Loucy (cell line): ENCODE data around the gene THOC6.

Experiments
- H2AFZ ChIP-seq: fragments of 200-600 bp; sonication (generic); 2 replicates; pipeline ENCODE4 v1.6.0; 2016; ENCODE audit warnings: antibody characterized with exemption, mild to moderate bottlenecking, low read length, moderate library complexity
- H3F3A ChIP-seq: fragments of 200-600 bp; 2 replicates; pipeline ENCODE4 v1.6.0; 2016; ENCODE audit warnings: antibody characterized with exemption, low read depth, mild to moderate bottlenecking
- H3K27me3 ChIP-seq: fragments of 200-600 bp; sonication (generic); 2 replicates; pipeline ENCODE4 v1.6.1; 2014; ENCODE audit warnings: low read length, mild to moderate bottlenecking; ENCODE audit not compliant: insufficient read depth, poor library complexity, severe bottlenecking
- H3K36me3 ChIP-seq: fragments of 200-600 bp; sonication (generic); 2 replicates; pipeline ENCODE4 v1.6.1; 2016; ENCODE audit warnings: low read length; ENCODE audit not compliant: insufficient read depth
- H3K4me1 ChIP-seq: fragments of 200-600 bp; sonication (generic); 2 replicates; pipeline ENCODE4 v1.5.1; 2014; ENCODE audit warnings: low read length, mild to moderate bottlenecking; ENCODE audit not compliant: insufficient read depth, poor library complexity, severe bottlenecking
- H3K4me2 ChIP-seq: fragments of 200-600 bp; sonication (generic); 2 replicates; pipeline ENCODE4 v1.6.0; 2014; ENCODE audit warnings: antibody characterized with exemption, low read length, low read depth, mild to moderate bottlenecking; ENCODE audit not compliant: poor library complexity, severe bottlenecking
- H3K4me3 ChIP-seq: fragments of 200-600 bp; sonication (generic); 2 replicates; pipeline ENCODE4 v1.5.1; 2014; ENCODE audit warnings: low read length, mild to moderate bottlenecking, mixed read lengths; ENCODE audit not compliant: poor library complexity, severe bottlenecking
- H3K79me2 ChIP-seq: fragments of 200-600 bp; sonication (generic); 2 replicates; pipeline ENCODE4 v1.6.1; 2014; ENCODE audit warnings: low read length; ENCODE audit not compliant: insufficient read depth
- H3K9ac ChIP-seq: fragments of 200-600 bp; sonication (generic); 2 replicates; pipeline ENCODE4 v1.6.0; 2014; ENCODE audit warnings: mild to moderate bottlenecking, low read depth, low read length, moderate library complexity; ENCODE audit not compliant: poor library complexity, severe bottlenecking
- H3K9me2 ChIP-seq: fragments of 200-600 bp; sonication (generic); replicated peaks from 2 replicates; pipeline ENCODE4 v1.6.1; 2016; ENCODE audit warnings: low read depth, low read length, mixed read lengths
- H3K9me3 ChIP-seq: fragments of 200-600 bp; sonication (generic); 2 replicates; pipeline ENCODE4 v1.6.1; 2014; ENCODE audit warnings: mild to moderate bottlenecking, antibody characterized with exemption, low read length, low read depth; ENCODE audit not compliant: insufficient read depth
- H4K20me1 ChIP-seq: fragments of 200-600 bp; sonication (generic); 2 replicates; pipeline ENCODE4 v1.6.0; 2014; ENCODE audit warnings: antibody characterized with exemption, low read length, mild to moderate bottlenecking; ENCODE audit not compliant: insufficient read depth, poor library complexity, severe bottlenecking
- CTCF ChIP-seq: fragments of 200-600 bp; sonication (generic); conservative IDR thresholded peaks from 2 replicates; pipeline ENCODE4 v1.5.1; 2014; ENCODE audit warnings: mild to moderate bottlenecking, antibody characterized with exemption, low read length
- EZH2phosphoT487 ChIP-seq: fragments of 200-600 bp; IDR thresholded peaks from 2 replicates; pipeline ENCODE4 v1.6.1; 2018; ENCODE audit warnings: antibody characterized with exemption, mild to moderate bottlenecking, moderate library complexity, borderline replicate concordance

THOC6 gene

GRCh38 chr16:2999929-3000328 is 23.9 kb upstream of the THOC6 start:
- Histone ChIP-seq H3K4me2 (no peak overlapping the region), H3K27me3 (no peaks in the 10 kb centered on the region), H3K9me3 (no peaks in the 10 kb centered on the region), H3K4me1 (peaks cover 2% of the 10 kb centered on the region), H3K79me2 (no peaks in the 10 kb centered on the region), H3K9me2 (no peaks in the 10 kb centered on the region), H3F3A (no peaks in the 10 kb centered on the region), H3K4me3 (no peak overlapping the region), H4K20me1 (no peaks in the 10 kb centered on the region), H3K36me3 (no peaks in the 10 kb centered on the region), H3K9ac (no peak overlapping the region), H2AFZ (no peak overlapping the region)
- no peak for TF ChIP-seq CTCF
- no peak for TF ChIP-seq EZH2phosphoT487

- Histone ChIP-seq H3K9ac (no peak overlapping the region), H3K4me3 (no peak overlapping the region), H2AFZ (no peak overlapping the region), H3K9me3 (no peaks in the 10 kb centered on the region), H3K36me3 (no peaks in the 10 kb centered on the region), H3K9me2 (no peaks in the 10 kb centered on the region), H3K4me2 (no peak overlapping the region), H3K79me2 (no peaks in the 10 kb centered on the region), H4K20me1 (no peaks in the 10 kb centered on the region), H3K27me3 (no peaks in the 10 kb centered on the region), H3K4me1 (peaks cover 4% of the 10 kb centered on the region), H3F3A (no peaks in the 10 kb centered on the region)
- no peak for TF ChIP-seq CTCF
Observed at GRCh38 chr16:3000540-3000939, 23.3 kb upstream of the THOC6 start.

- no peaks in the 10 kb centered on the region for H3F3A ChIP-seq
- H3K27me3 ChIP-seq = no peaks in the 10 kb centered on the region
- H3K36me3 ChIP-seq = no peaks in the 10 kb centered on the region
- H3K4me3 ChIP-seq = no peak overlapping the region
- H3K4me1 ChIP-seq = peaks cover 10% of the 10 kb centered on the region
- H3K9me3 ChIP-seq = no peaks in the 10 kb centered on the region
- no peak for TF ChIP-seq EZH2phosphoT487
- no peak for TF ChIP-seq CTCF
- no peak overlapping the region for H3K4me2 ChIP-seq
- H3K9me2 ChIP-seq = no peaks in the 10 kb centered on the region
- no peak overlapping the region for H2AFZ ChIP-seq
- no peaks in the 10 kb centered on the region for H4K20me1 ChIP-seq
- no peak overlapping the region for H3K9ac ChIP-seq
- H3K79me2 ChIP-seq = peaks cover under 1% of the 10 kb centered on the region
Observed at GRCh38 chr16:3001316-3001715, 22.5 kb upstream of the THOC6 start.
